Sigmoid colon (tissue), 7 donors: ENCODE data around the gene TSHZ1. TPM values are rescaled to one million over a fixed set of nuclear protein-coding genes. Genes with fewer than 3 reads are reported as not detected.

Experiments used
- DNase-seq: peaks from one replicate; pipeline ENCODE4 v3.0.0-alpha.2; 2019
- H3K27ac ChIP-seq, 4 donors: fragments of 200-600 bp; sonication (generic); one replicate each; pipeline ENCODE4 v1.5.1; 2016 to 2019; ENCODE audit warnings: mild to moderate bottlenecking in 1 of 4
- H3K27me3 ChIP-seq, 3 donors: fragments of 200-600 bp; sonication (generic); one replicate each; pipeline ENCODE4 v1.5.1; 2019; ENCODE audit warnings: mild to moderate bottlenecking in 1 of 3
- H3K36me3 ChIP-seq, 4 donors: fragments of 200-600 bp; sonication (generic); one replicate each; pipeline ENCODE4 v1.5.1; 2016 to 2019
- H3K4me1 ChIP-seq, 4 donors: fragments of 200-600 bp; sonication (generic); one replicate each; pipeline ENCODE4 v1.5.1; 2017 to 2019
- H3K4me3 ChIP-seq, 4 donors: fragments of 200-600 bp; sonication (generic); one replicate each; pipeline ENCODE4 v1.5.1; 2017 to 2019; ENCODE audit warnings: mild to moderate bottlenecking in 2 of 4, moderate library complexity in 1 of 4
- H3K9me3 ChIP-seq, 4 donors: fragments of 200-600 bp in 3 of 4; sonication (generic) in 3 of 4; one replicate each; pipeline versions ENCODE4 v1.5.1 to v1.6.1; 2013 to 2019
- EP300 ChIP-seq, 4 donors: sonication (generic); formaldehyde crosslinking; IDR thresholded peaks; one replicate each; pipeline ENCODE4 v1.6.1; 2017; ENCODE audit warnings: antibody characterized with exemption in 4 of 4
- POLR2A ChIP-seq, 2 donors: fragments of 450-650 bp; IDR thresholded peaks; one replicate each; pipeline ENCODE4 v1.6.1; 2016; ENCODE audit warnings: antibody characterized with exemption in 2 of 2, mild to moderate bottlenecking in 2 of 2, moderate library complexity in 2 of 2
- POLR2AphosphoS5 ChIP-seq, 4 donors: sonication (generic); formaldehyde crosslinking; IDR thresholded peaks; one replicate each; pipeline ENCODE4 v1.6.1; 2017; ENCODE audit warnings: antibody characterized with exemption in 4 of 4
- WGBS, 2 donors: extraction: QIAGEN DNeasy Blood & Tissue Kit; methylation state at CpG; one replicate each; pipeline ENCODE4 v1.1.7; 2013; 5-methylcytosine and 5-hydroxymethylcytosine counted together
- intact Hi-C: fragments of 100-400 bp; cut with DNase I; formaldehyde crosslinking; loops from one replicate; pipeline ENCODE4 v1.15.1; 2023
- polyA plus RNA-seq, 3 donors: library from polyadenylated mRNA; stranded (reverse); fragments of 200-250 nt; gene quantifications; one replicate each; pipeline ENCODE4 v1.2.3, GENCODE V29; 2013
- total RNA-seq, 4 donors: library from RNA; depleted of rRNA; stranded (reverse); fragments of >200 nt; gene quantifications; one replicate each; pipeline ENCODE4 v1.1.0, GENCODE V29; 2016
- TF ChIP-seq, protein P1 (sequence below), 4 experiments: fragments of 450-650 bp in 3 of 4; fragments of 200-600 bp in 1 of 4; IDR thresholded peaks; one replicate each; pipeline ENCODE4 v1.5.1; 2016 to 2019; ENCODE audit warnings: antibody characterized with exemption in 4 of 4, mild to moderate bottlenecking in 3 of 4, moderate library complexity in 2 of 4
- donor health status: healthy with polysubstance abuse.
- donor health status: Bipolar disorder and iron deficiency.
- donor health status: healthy.

Gene TSHZ1
- total and polyA plus RNA-seq, 7 donors = 7.8 to 29.4 (median 23.0) TPM

DNA sequence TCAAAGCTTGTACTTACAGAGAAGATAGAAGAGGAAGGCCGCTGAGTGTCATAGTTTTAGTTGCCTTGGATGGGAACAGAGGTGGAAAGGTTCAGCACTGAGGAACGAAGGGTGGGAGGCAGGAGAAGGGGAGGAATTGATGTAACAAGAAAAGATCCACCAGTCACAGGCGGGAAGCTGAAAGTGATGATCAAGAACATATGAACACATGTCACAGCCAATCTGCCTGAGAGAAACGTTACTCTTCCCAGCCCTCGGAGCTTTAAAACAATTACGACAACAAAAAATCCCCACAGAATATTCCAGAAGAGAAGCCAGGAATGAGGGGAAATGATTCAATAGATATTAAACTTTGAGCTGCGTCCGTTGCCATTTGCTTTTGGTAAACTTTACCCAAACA lies 87.1 kb downstream of the TSHZ1 start:
- no peak for DNase-seq
- Histone ChIP-seq H3K9me3 (no peaks in the 10 kb centered on the region), H3K4me1 (no peaks in the 10 kb centered on the region), H3K4me3 (no peak overlapping the region), H3K36me3 (no peaks in the 10 kb centered on the region), H3K27me3 (no peaks in the 10 kb centered on the region), H3K27ac (no peak overlapping the region)
- 86 to 87% methylated on average over 8 of the region's 8 CpGs for WGBS, 2 donors
- intact Hi-C loops = no loop called here
- TF ChIP-seq, protein P1, sequence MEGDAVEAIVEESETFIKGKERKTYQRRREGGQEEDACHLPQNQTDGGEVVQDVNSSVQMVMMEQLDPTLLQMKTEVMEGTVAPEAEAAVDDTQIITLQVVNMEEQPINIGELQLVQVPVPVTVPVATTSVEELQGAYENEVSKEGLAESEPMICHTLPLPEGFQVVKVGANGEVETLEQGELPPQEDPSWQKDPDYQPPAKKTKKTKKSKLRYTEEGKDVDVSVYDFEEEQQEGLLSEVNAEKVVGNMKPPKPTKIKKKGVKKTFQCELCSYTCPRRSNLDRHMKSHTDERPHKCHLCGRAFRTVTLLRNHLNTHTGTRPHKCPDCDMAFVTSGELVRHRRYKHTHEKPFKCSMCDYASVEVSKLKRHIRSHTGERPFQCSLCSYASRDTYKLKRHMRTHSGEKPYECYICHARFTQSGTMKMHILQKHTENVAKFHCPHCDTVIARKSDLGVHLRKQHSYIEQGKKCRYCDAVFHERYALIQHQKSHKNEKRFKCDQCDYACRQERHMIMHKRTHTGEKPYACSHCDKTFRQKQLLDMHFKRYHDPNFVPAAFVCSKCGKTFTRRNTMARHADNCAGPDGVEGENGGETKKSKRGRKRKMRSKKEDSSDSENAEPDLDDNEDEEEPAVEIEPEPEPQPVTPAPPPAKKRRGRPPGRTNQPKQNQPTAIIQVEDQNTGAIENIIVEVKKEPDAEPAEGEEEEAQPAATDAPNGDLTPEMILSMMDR (IDR thresholded peaks at IDR 0.05) = no peak
- TF ChIP-seq POLR2A (IDR thresholded peaks at IDR 0.05) (no peak), EP300 (IDR thresholded peaks at IDR 0.05) (no peak), POLR2AphosphoS5 (IDR thresholded peaks at IDR 0.05) (no peak)

DNA sequence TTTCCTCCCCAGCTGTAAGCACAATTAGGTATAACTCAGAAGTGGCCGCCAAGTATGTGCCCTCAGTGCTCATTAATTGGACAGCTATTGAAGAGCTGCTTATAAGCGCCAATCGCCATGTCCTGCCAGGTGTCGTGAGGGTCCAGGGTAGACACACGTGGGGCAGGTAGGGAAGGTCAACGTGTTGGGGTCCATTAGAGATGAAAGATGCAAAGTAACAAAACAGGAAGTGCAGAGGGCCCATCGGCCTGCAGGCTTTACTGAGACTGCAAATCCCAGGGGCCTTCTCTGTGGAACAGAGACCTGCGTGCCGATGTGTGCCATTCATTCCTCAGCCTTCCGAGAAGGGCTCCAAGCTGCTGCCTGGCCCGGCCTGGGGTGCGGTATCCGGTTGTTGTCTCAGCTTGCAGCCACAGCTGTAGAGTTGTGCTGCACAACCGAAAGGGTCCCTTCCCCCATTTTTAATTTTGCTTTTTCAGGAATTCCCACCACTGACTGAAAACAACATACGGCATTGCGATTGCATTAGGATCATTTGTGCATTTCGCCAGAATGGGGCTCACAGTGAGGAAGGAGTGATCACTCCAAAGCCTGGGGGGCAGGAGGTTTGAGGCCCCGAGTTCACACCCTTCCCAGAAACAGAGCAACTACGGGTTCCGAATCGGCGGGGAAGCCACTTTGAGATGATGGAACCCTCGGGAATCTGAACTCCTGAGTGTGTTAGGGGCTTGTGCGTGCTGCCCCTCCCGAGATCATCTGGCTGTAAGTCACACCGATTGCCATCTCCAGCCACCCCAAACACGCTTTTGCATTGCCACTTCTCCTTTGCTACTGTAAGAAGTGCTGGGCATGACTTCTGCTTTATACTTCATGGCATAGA lies 94.3 kb downstream of the TSHZ1 start:
- Histone ChIP-seq H3K27me3 (no peaks in the 10 kb centered on the region), H3K9me3 (peaks cover 0 to 3% (median 2%) of the 10 kb centered on the region in 4 donors), H3K36me3 (no peaks in the 10 kb centered on the region), H3K4me1 (no peaks in the 10 kb centered on the region), H3K4me3 (no peak overlapping the region), H3K27ac (no peak overlapping the region)
- no peak for TF ChIP-seq EP300 (IDR thresholded peaks at IDR 0.05)
- no peak for TF ChIP-seq POLR2AphosphoS5 (IDR thresholded peaks at IDR 0.05)
- TF ChIP-seq POLR2A (IDR thresholded peaks at IDR 0.05) = no peak
- TF ChIP-seq, protein P1 (IDR thresholded peaks at IDR 0.05) = no peak
- intact Hi-C loops = no loop called here
- WGBS, 2 donors = 84 to 94% methylated on average over 27 of the region's 27 CpGs
- no peak for DNase-seq

DNA sequence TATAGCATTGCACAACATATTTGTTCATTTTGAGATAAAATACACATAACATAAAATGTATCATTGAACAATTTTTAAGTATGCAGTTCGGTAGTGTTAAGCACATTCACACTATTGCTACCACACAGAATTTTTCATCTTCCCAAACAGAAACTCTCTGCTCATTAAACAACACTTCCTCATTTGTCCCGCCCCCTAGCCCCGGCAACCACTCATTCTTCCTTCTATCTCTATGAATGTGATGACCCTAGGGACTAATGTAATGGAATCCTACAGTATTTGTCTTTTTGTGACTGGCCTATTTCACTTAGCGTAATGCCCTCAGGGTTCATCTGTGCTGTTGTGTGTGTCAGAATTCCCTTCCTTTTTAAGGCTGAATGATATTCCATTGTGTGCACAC lies 95.4 kb downstream of the TSHZ1 start:
- H3K4me1 ChIP-seq = no peaks in the 10 kb centered on the region
- 87 to 93% methylated on average over 4 of the region's 4 CpGs for WGBS, 2 donors
- no peaks in the 10 kb centered on the region for H3K27me3 ChIP-seq
- H3K27ac ChIP-seq = no peak overlapping the region
- TF ChIP-seq, protein P1 (IDR thresholded peaks at IDR 0.05) = no peak
- TF ChIP-seq EP300 (IDR thresholded peaks at IDR 0.05) (no peak), POLR2AphosphoS5 (IDR thresholded peaks at IDR 0.05) (no peak), POLR2A (IDR thresholded peaks at IDR 0.05) (no peak)
- DNase-seq = no peak
- peaks cover 0 to 3% (median 2%) of the 10 kb centered on the region in 4 donors for H3K9me3 ChIP-seq
- no peak overlapping the region for H3K4me3 ChIP-seq
- H3K36me3 ChIP-seq = no peaks in the 10 kb centered on the region
- intact Hi-C loops = no loop called here

DNA sequence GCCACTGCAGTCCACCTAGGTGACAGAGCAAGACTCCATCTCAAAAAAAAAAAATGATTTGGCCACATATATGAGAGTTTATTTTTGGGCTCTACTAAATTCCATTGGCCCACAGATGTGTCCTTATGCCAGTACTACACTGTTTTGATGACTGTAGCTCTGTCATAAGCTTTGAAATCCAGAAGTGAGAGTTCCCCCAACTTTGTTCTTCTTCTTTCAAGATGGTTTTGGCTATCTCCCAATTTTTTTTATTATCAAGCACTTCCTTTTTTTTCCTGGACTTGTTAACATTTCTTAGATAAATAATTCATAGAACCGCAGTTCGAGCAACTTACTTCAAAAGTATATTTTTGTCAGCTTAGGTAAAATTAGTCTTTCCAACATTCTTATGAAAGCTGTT lies 96.9 kb downstream of the TSHZ1 start:
- WGBS, 2 donors = 72 to 81% methylated on average over 2 of the region's 2 CpGs

More for the DNA sequence above, 96.9 kb downstream of the TSHZ1 start:
- Histone ChIP-seq H3K4me3 (no peak overlapping the region), H3K27me3 (no peaks in the 10 kb centered on the region), H3K36me3 (no peaks in the 10 kb centered on the region), H3K4me1 (no peaks in the 10 kb centered on the region), H3K9me3 (peaks cover 0 to 3% (median 2%) of the 10 kb centered on the region in 4 donors), H3K27ac (no peak overlapping the region)
- intact Hi-C loops = no loop called here
- TF ChIP-seq, protein P1 (IDR thresholded peaks at IDR 0.05) = no peak
- no peak for TF ChIP-seq POLR2A (IDR thresholded peaks at IDR 0.05)
- TF ChIP-seq POLR2AphosphoS5 (IDR thresholded peaks at IDR 0.05) = no peak
- TF ChIP-seq EP300 (IDR thresholded peaks at IDR 0.05) = no peak
- no peak for DNase-seq
